Activated CD4-positive, alpha-beta memory T cell treated with anti-CD3 and anti-CD28 coated beads, Interleukin-2, amount 10 ng/mL, durations not matched to agents 7 days and 5 days (primary cell): ENCODE measurements around the gene SPOCD1. TPM values are rescaled to one million over a fixed set of nuclear protein-coding genes. Genes with fewer than 3 reads are reported as not detected.

Experiments used
- CTCF ChIA-PET: fragments of 350-600 bp; sonication (Branson Sonifier 250); formaldehyde crosslinking; loops from one replicate; lab custom pipeline; 2021; ENCODE audit warnings: antibody characterized with exemption, inconsistent platforms; lab: Charles Lee
- POLR2A ChIA-PET: fragments of 350-600 bp; sonication (Branson Sonifier 250); formaldehyde crosslinking; loops from one replicate; lab custom pipeline; 2021; ENCODE audit warnings: antibody characterized with exemption; lab: Charles Lee
- DNase-seq: peaks from one replicate; pipeline ENCODE4 v3.0.0-alpha.2; 2020
- H3K27ac Mint-ChIP-seq: one replicate; pipeline ENCODE4 v1.8.0; 2021; ENCODE audit warnings: mild to moderate bottlenecking, mixed read lengths
- H3K27me3 Mint-ChIP-seq: one replicate; pipeline ENCODE4 v1.8.0; 2021; ENCODE audit warnings: mixed read lengths
- H3K36me3 Mint-ChIP-seq: one replicate; pipeline ENCODE4 v1.8.0; 2021; ENCODE audit warnings: low read depth, mixed read lengths
- H3K4me1 Mint-ChIP-seq: one replicate; pipeline ENCODE4 v1.8.0; 2021; ENCODE audit warnings: mixed read lengths
- H3K4me3 Mint-ChIP-seq: one replicate; pipeline ENCODE4 v1.8.0; 2021; ENCODE audit warnings: mild to moderate bottlenecking, mixed read lengths
- H3K9me3 Mint-ChIP-seq: one replicate; pipeline ENCODE4 v1.8.0; 2021; ENCODE audit warnings: mixed read lengths
- total RNA-seq, 2 experiments: library from RNA; stranded (reverse); gene quantifications; one replicate each; pipeline ENCODE4 v1.2.3, GENCODE V29; 2021

SPOCD1 gene
- total RNA-seq, 2 experiments from 2014 or later: 0.08 to 0.15 TPM

GRCh38 chr1:31782421-31783410 lies 33.1 kb downstream of the SPOCD1 start:
- no peak overlapping the region for H3K4me3 Mint-ChIP-seq
- H3K36me3 Mint-ChIP-seq: no peaks in the 10 kb centered on the region
- H3K4me1 Mint-ChIP-seq: peaks cover 12% of the 10 kb centered on the region
- CTCF ChIA-PET: no interaction called here
- H3K27me3 Mint-ChIP-seq: no peaks in the 10 kb centered on the region
- no peaks in the 10 kb centered on the region for H3K9me3 Mint-ChIP-seq
- H3K27ac Mint-ChIP-seq: no peak overlapping the region
- POLR2A ChIA-PET: no interaction called here
- no peak for DNase-seq

- peaks cover 6% of the 10 kb centered on the region for H3K27me3 Mint-ChIP-seq
- no peak overlapping the region for H3K4me3 Mint-ChIP-seq
- POLR2A ChIA-PET: no interaction called here
- CTCF ChIA-PET: no interaction called here
- H3K9me3 Mint-ChIP-seq: no peaks in the 10 kb centered on the region
- DNase-seq: no peak
- H3K36me3 Mint-ChIP-seq: no peaks in the 10 kb centered on the region
- H3K4me1 Mint-ChIP-seq: peaks cover 10% of the 10 kb centered on the region
- peak overlapping the region; percentile 58 for H3K27ac Mint-ChIP-seq
These were observed 34.0 kb downstream of the SPOCD1 start for GRCh38 chr1:31781756-31782371.

DNA sequence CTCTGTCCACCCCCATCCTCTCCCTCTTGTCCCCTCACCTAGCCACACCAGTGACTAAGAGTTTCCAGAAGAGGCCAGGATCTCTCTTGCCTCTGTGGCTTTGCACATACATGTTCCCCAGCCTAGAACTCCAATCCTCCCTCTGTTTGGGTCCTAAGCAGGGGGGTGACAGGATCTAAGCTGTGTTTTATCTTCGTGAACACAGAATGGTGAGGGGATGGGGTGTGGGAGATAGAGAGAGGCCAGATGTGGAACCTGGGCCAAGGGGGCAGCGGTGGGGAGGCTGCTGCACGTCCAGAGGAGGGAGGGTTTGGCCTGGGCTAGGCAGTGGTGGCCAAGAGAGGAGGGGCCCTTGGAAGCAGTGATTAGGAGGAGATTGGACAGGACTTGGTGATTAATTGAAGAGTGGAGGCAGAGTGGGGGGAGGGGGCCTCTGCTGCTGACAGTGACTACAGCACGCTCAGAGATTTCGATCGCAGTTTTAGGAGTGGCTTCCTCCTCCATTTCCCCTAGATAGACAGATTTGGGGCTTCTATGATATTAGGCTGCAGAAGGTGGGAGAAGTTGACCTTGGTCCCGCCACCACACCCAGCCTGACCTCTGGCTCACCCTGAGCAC lies 34.6 kb downstream of the SPOCD1 start:
- Mint-ChIP-seq H3K27ac (peak overlapping the region; percentile 58), H3K4me3 (no peak overlapping the region)

GRCh38 chr1:31780632-31781031 lies 35.2 kb downstream of the SPOCD1 start:
- no peak overlapping the region for H3K4me3 Mint-ChIP-seq
- no peak overlapping the region for H3K27ac Mint-ChIP-seq
- DNase-seq: no peak
- H3K9me3 Mint-ChIP-seq: no peaks in the 10 kb centered on the region
- H3K36me3 Mint-ChIP-seq: no peaks in the 10 kb centered on the region
- peaks cover 13% of the 10 kb centered on the region for H3K27me3 Mint-ChIP-seq
- H3K4me1 Mint-ChIP-seq: peaks cover 10% of the 10 kb centered on the region
- ChIA-PET CTCF (interaction anchor here (0.9 to 1.7 kb wide), 2 partner anchors 9 to 232 kb away, joined by 3 to 5 read pairs; no protein-coding TSS in a partner anchor), POLR2A (no interaction called here)

More for the DNA sequence above, 34.6 kb downstream of the SPOCD1 start:
- H3K4me1 Mint-ChIP-seq: peaks cover 10% of the 10 kb centered on the region
- no peak for DNase-seq
- H3K36me3 Mint-ChIP-seq: no peaks in the 10 kb centered on the region
- ChIA-PET CTCF (no interaction called here), POLR2A (no interaction called here)
- peaks cover 12% of the 10 kb centered on the region for H3K27me3 Mint-ChIP-seq
- no peaks in the 10 kb centered on the region for H3K9me3 Mint-ChIP-seq

DNA sequence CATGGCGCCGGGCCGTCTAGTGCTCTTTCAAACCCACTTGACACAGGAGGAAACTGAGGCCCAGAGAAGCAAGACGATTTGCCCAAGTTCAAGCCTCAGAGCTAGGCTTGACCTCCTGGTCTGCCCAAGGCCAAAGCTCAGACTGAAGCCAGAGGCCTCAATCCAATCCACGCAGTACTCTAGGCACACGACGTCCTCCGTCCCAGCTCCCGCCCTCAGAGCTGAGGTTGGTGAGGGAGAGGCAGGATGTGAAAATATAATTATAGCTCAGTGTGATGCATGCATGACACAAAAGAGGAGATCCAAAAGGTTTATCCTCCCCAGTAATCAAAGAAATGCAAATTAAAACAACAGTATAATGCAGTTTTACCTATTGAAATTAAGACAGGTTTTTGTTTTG lies 36.1 kb downstream of the SPOCD1 start:
- Mint-ChIP-seq H3K27me3 (peaks cover 19% of the 10 kb centered on the region), H3K9me3 (no peaks in the 10 kb centered on the region), H3K4me1 (peaks cover 10% of the 10 kb centered on the region), H3K4me3 (no peak overlapping the region), H3K27ac (no peak overlapping the region), H3K36me3 (no peaks in the 10 kb centered on the region)
- ChIA-PET POLR2A (no interaction called here), CTCF (interaction anchor here (0.9 to 1.7 kb wide), 2 partner anchors 10 to 231 kb away, joined by 3 to 5 read pairs; no protein-coding TSS in a partner anchor)
- no peak for DNase-seq

DNA sequence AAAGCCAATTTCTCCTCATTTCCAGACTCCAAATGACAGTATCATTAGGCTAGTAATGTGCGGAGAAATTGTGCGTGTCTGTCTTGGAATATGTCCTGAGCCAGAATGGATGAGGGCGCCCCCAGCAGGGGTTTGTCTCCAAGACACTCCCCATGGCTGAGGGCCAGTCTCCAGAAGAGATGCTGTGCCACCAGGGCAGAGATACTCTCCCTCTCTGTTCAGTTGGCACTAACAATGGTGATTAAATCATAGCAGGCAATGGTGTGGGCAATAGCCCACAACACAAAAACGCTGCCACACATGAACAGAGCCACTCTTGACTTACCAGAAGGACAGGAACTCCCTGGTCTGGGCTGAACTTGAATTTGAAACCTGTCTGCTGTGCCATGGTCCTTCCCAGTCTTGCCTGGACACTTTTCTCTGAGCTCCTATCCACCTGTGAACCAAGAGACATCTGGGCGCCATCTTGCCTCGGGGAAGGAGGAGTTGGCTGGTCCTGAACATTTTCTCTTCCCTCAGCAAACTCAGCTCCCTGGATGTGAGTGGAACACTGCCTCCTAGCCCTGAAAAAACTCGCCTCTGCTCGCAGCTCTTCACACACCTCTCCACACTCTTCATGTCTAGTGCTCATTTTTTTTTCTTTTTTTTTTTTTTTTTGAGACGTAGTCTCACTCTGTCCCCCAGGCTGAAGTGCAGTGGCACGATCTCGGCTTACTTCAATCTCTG lies 36.9 kb downstream of the SPOCD1 start:
- H3K27me3 Mint-ChIP-seq: peaks cover 26% of the 10 kb centered on the region

GRCh38 chr1:31776516-31776915 lies 39.3 kb downstream of the SPOCD1 start:
- Mint-ChIP-seq H3K36me3 (no peaks in the 10 kb centered on the region), H3K4me1 (peaks cover 33% of the 10 kb centered on the region), H3K9me3 (no peaks in the 10 kb centered on the region), H3K27ac (no peak overlapping the region), H3K4me3 (no peak overlapping the region), H3K27me3 (peaks cover 46% of the 10 kb centered on the region)
- POLR2A ChIA-PET: no interaction called here
- no peak for DNase-seq
- CTCF ChIA-PET: interaction anchor here (1.9 kb wide), 1 partner anchor 12 kb away, joined by 7 read pairs; no protein-coding TSS in a partner anchor

More for the DNA sequence above, 36.9 kb downstream of the SPOCD1 start:
- Mint-ChIP-seq H3K9me3 (no peaks in the 10 kb centered on the region), H3K4me1 (peaks cover 17% of the 10 kb centered on the region), H3K27ac (no peak overlapping the region), H3K4me3 (no peak overlapping the region), H3K36me3 (no peaks in the 10 kb centered on the region)
- DNase-seq: no peak
- ChIA-PET CTCF (interaction anchor here (1.2 to 1.7 kb wide), 2 partner anchors 10 to 16 kb away, joined by 3 to 5 read pairs; no protein-coding TSS in a partner anchor), POLR2A (no interaction called here)

DNA sequence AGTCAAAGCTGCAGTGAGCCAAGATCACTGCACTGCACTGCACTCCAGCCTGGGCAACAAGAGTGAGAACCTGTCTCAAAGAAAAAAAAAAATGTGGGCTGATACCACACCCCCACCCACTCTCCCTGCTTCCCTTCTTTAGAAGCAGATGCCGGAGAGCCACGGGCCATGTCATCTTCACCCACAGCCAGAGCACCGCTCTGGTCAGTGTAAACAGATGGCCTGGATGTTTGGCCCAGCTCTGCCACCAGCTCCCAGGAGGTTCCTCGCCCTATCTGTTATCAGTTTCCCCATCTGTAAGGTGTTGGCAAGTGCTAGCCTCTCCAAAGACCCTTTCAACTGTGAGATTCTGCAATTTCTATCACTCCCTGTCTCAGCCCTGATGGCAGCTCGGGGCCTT lies 39.8 kb downstream of the SPOCD1 start:
- peaks cover 51% of the 10 kb centered on the region for H3K27me3 Mint-ChIP-seq
- CTCF ChIA-PET: interaction anchor here (1.9 kb wide), 1 partner anchor 13 kb away, joined by 7 read pairs; no protein-coding TSS in a partner anchor
- POLR2A ChIA-PET: no interaction called here

DNA sequence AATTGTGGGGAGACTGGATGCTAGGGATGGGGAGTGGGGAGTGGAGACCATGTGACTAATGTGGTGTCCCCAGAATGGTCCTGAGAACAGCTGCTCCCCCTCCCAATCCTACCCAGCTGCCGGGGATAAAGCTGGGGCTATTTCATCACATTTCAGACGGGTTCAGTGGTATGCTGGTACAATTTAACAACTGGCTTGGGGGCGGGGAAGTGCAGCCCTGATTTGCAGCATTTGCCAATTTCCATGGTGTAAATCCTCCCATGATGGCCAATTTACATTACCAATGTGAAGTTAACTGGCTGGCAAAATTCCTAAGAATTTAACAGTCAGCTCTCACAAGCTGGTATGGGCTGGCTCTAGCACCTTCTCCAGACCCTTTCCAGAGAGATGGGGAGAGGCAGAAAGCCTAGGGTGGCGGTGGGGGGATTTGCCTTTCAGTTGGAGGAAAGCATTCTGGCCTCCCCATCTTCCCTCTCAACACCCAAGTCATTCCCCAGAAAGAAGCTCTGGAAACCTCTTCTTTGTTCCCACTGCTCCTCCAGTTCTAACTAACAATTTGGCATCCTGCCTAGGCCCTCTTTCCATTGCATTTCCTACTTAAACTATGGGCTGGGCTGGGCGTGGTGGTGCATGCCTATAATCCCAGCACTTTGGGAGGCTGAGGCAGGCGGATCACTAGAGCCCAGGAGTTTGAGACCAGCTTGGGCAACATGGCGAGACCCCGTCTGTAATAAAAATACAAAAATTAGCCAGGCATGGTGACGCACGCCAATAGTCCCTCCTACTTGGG lies 40.4 kb downstream of the SPOCD1 start:
- H3K4me1 Mint-ChIP-seq: peaks cover 32% of the 10 kb centered on the region
- no peaks in the 10 kb centered on the region for H3K36me3 Mint-ChIP-seq
- no peaks in the 10 kb centered on the region for H3K9me3 Mint-ChIP-seq
- no peak overlapping the region for H3K4me3 Mint-ChIP-seq
- no peak overlapping the region for H3K27ac Mint-ChIP-seq
- ChIA-PET POLR2A (no interaction called here), CTCF (interaction anchor here (1.9 kb wide), 1 partner anchor 14 kb away, joined by 7 read pairs; no protein-coding TSS in a partner anchor)
- DNase-seq: no peak
- H3K27me3 Mint-ChIP-seq: peaks cover 54% of the 10 kb centered on the region

More for the DNA sequence above, 39.8 kb downstream of the SPOCD1 start:
- Mint-ChIP-seq H3K27ac (no peak overlapping the region), H3K4me1 (peaks cover 32% of the 10 kb centered on the region), H3K9me3 (no peaks in the 10 kb centered on the region), H3K4me3 (no peak overlapping the region), H3K36me3 (no peaks in the 10 kb centered on the region)
- no peak for DNase-seq

- no peak overlapping the region for H3K27ac Mint-ChIP-seq
- ChIA-PET POLR2A (no interaction called here), CTCF (no interaction called here)
- peaks cover 54% of the 10 kb centered on the region for H3K27me3 Mint-ChIP-seq
- no peaks in the 10 kb centered on the region for H3K9me3 Mint-ChIP-seq
- no peaks in the 10 kb centered on the region for H3K36me3 Mint-ChIP-seq
- no peak overlapping the region for H3K4me3 Mint-ChIP-seq
- DNase-seq: no peak
- H3K4me1 Mint-ChIP-seq: peaks cover 37% of the 10 kb centered on the region
These were observed 41.3 kb downstream of the SPOCD1 start for GRCh38 chr1:31774495-31774894.

- no peaks in the 10 kb centered on the region for H3K9me3 Mint-ChIP-seq
- DNase-seq: no peak
- H3K36me3 Mint-ChIP-seq: no peaks in the 10 kb centered on the region
- H3K27ac Mint-ChIP-seq: no peak overlapping the region
- ChIA-PET POLR2A (no interaction called here), CTCF (no interaction called here)
- peaks cover 54% of the 10 kb centered on the region for H3K27me3 Mint-ChIP-seq
- no peak overlapping the region for H3K4me3 Mint-ChIP-seq
- peaks cover 43% of the 10 kb centered on the region for H3K4me1 Mint-ChIP-seq
These were observed 42.0 kb downstream of the SPOCD1 start for GRCh38 chr1:31773861-31774260.
